ENCODE results near the gene UBE2M. TPM values are rescaled to one million over a fixed set of nuclear protein-coding genes. Genes with fewer than 3 reads are reported as not detected.

Gene UBE2M
- total RNA-seq, 1 experiment from 2014 or later, result 127 TPM

DNA sequence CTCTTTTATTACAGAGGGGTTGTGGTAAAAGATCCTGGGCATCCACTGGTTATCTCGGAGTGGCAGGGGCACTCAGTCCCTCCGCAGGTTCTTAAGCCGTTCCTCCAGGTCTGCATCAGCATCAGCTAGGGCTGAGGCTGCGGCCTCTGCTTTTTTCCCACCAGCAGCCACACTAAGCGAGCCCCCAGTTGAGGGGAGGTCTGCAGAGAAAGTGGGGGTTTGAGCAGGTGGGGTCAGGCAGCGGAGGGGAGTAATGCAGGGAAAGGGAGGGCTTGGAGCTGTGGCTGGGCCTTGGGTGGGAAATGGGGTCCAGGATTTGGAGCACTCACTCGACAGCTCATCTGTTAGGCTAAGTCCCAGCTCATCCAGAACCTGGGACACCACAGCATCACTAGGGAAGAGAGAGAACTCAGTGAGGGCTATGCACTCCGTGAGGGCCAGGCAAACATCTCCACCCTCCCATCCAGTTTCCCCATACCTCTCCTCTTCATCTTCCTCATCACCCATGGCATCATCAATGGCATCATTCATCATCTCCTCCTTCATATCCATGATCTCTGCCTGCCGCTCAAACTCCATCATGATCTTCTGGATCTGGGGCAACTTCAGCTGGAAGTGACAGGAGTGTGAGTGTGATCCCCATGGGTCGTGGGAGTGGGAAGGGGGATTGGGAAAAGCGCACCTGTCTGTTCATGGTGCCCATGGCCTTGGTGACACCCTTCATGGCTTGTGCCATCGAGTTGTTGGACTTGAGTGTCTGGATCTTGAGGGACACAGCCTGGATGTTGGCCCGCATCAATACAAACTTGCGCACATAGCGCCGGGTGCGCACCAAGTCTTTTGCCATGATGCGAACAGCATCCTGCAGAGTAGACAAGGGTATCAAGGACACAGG is 6.6 kb downstream of the UBE2M start:
- H4K5ac ChIP-seq (ENCODE audit: insufficient read length, low read depth, low read length), result no peak overlapping the region
- no peak overlapping the region for H2BK5ac ChIP-seq (ENCODE audit: insufficient read length, low read length)
- no peak overlapping the region for H2BK20ac ChIP-seq (ENCODE audit: low read depth, low read length, poor library complexity, severe bottlenecking)
- H3K4me3 Mint-ChIP-seq, result peak overlapping the region in 1 of 2 experiments; percentile 16; a peak in 2 of 5 replicates
- H4K91ac ChIP-seq (ENCODE audit: insufficient read length, low read depth, low read length), result no peak overlapping the region
- no peak overlapping the region for H2AFZ ChIP-seq (ENCODE audit: low read length)
- no peak overlapping the region for H3K27ac ChIP-seq (ENCODE audit: insufficient read length, low read depth, low read length)
- WGBS (ENCODE audit: extremely low coverage, insufficient read length, low lambda C conversion rate), result no CpG with 5 or more reads among the region's 18 CpGs
- peaks cover 5% of the 10 kb centered on the region; the same call in 1 of the 2 replicates for H3K79me2 ChIP-seq (ENCODE audit: insufficient read depth, low read length)
- H3K4ac ChIP-seq (ENCODE audit: low read depth, low read length), result no peak overlapping the region
- no peak overlapping the region for H3K4me2 ChIP-seq (ENCODE audit: insufficient read depth, insufficient read length, low read length)
- no peak overlapping the region for H3T11ph ChIP-seq (ENCODE audit: low read length)
- H3K9ac ChIP-seq (ENCODE audit: extremely low read depth, insufficient read length, low read length), result no peak overlapping the region
- H3K9me3 Mint-ChIP-seq, result no peaks in the 10 kb centered on the region; a peak in 1 of 5 replicates
- H2BK12ac ChIP-seq (ENCODE audit: insufficient read length, low read depth, low read length), result no peak overlapping the region
- H3K23me2 ChIP-seq (ENCODE audit: insufficient read length, low read depth, low read length, poor library complexity, severe bottlenecking), result peaks cover 12% of the 10 kb centered on the region
- no peak overlapping the region for H4K8ac ChIP-seq (replicated peaks; ENCODE audit: insufficient read length, low read depth, low read length)
- H3K27me3 ChIP-seq (ENCODE audit: insufficient read depth, low read length), result no peaks in the 10 kb centered on the region
- H3K27ac Mint-ChIP-seq, result peak overlapping the region in 2 of 3 experiments; percentile 30 to 46; a peak in 1 of 7 replicates
- no peak overlapping the region for H3K14ac ChIP-seq (ENCODE audit: insufficient read depth, low read length)
- H3K23ac ChIP-seq (ENCODE audit: insufficient read length, low read depth, low read length), result no peak overlapping the region
- peak; percentile 27 for DNase-seq
- H3K4me1 ChIP-seq (ENCODE audit: insufficient read depth, low read length), result no peaks in the 10 kb centered on the region
- H4K20me1 ChIP-seq (ENCODE audit: control insufficient read depth, insufficient read depth, insufficient read length), result no peaks in the 10 kb centered on the region
- TF ChIP-seq, protein P1, sequence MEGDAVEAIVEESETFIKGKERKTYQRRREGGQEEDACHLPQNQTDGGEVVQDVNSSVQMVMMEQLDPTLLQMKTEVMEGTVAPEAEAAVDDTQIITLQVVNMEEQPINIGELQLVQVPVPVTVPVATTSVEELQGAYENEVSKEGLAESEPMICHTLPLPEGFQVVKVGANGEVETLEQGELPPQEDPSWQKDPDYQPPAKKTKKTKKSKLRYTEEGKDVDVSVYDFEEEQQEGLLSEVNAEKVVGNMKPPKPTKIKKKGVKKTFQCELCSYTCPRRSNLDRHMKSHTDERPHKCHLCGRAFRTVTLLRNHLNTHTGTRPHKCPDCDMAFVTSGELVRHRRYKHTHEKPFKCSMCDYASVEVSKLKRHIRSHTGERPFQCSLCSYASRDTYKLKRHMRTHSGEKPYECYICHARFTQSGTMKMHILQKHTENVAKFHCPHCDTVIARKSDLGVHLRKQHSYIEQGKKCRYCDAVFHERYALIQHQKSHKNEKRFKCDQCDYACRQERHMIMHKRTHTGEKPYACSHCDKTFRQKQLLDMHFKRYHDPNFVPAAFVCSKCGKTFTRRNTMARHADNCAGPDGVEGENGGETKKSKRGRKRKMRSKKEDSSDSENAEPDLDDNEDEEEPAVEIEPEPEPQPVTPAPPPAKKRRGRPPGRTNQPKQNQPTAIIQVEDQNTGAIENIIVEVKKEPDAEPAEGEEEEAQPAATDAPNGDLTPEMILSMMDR (conservative IDR thresholded peaks at IDR 0.05), result no peak
- H3K9me3 ChIP-seq (ENCODE audit: control insufficient read depth, low read depth, low read length), result no peaks in the 10 kb centered on the region
- H3K36me3 Mint-ChIP-seq (ENCODE audit: insufficient read depth in 1 of 3, low read depth in 3 of 3), result peaks cover 48 to 86% (median 71%) of the 10 kb centered on the region in 3 experiments; a peak in 6 of 7 replicates
- peaks cover 22 to 26% of the 10 kb centered on the region in 2 experiments for H3K4me1 Mint-ChIP-seq
- H2BK15ac ChIP-seq (ENCODE audit: low read depth, low read length), result no peak overlapping the region
- H3K79me1 ChIP-seq (ENCODE audit: insufficient read depth, low read depth, low read length, poor library complexity, severe bottlenecking), result peaks cover 9% of the 10 kb centered on the region
- H2AK5ac ChIP-seq (ENCODE audit: insufficient read length, low read length), result no peak overlapping the region
- H3K56ac ChIP-seq (ENCODE audit: insufficient read length, low read depth, low read length), result no peak overlapping the region
- no peak overlapping the region for H3K18ac ChIP-seq (ENCODE audit: insufficient read length, low read depth, low read length)
- H2BK120ac ChIP-seq (ENCODE audit: low read depth, low read length, poor library complexity, severe bottlenecking), result no peak overlapping the region
- H3K27me3 Mint-ChIP-seq (ENCODE audit: low read depth), result peaks cover 1% of the 10 kb centered on the region; the same call in 1 of the 2 replicates

Data from H9 (cell line).